ENCODE data around the gene ABCG1.
"Not testable (repeated sequence)": the region's sequence is repeated elsewhere in the genome, so short reads cannot be mapped to it uniquely, and the experiment has no call there.

ABCG1 gene

GRCh38 chr21:42218836-42219605 is at the start of gene ABCG1:
ABCG1 (plus strand) TSS chr21:42219140; CDS start chr21:42219263, 123 bp downstream.
- peak; percentile 37 to 71 (median 41) for DNase-seq

- DNase-seq, result no peak
Observed at GRCh38 chr21:42169758-42170157, 49.2 kb upstream of the ABCG1 start.

GRCh38 chr21:42171091-42172053 is 47.6 kb upstream of the ABCG1 start:
- DNase-seq, result no peak

GRCh38 chr21:42172596-42173483 is 46.1 kb upstream of the ABCG1 start:
- DNase-seq, result no peak

- DNase-seq, result no peak
Observed at GRCh38 chr21:42174173-42174572, 44.8 kb upstream of the ABCG1 start.

- DNase-seq, result no peak
Observed at GRCh38 chr21:42175110-42175710, 43.7 kb upstream of the ABCG1 start.

- no peak for DNase-seq
Observed at GRCh38 chr21:42176859-42177258, 42.1 kb upstream of the ABCG1 start.

GRCh38 chr21:42179316-42179715 is 39.6 kb upstream of the ABCG1 start:
- DNase-seq, result no peak

- DNase-seq, result not testable (repeated sequence)
Observed at GRCh38 chr21:42180001-42180400, 38.9 kb upstream of the ABCG1 start.

- no peak for DNase-seq
Observed at GRCh38 chr21:42182713-42183371, 36.1 kb upstream of the ABCG1 start.

- DNase-seq, result no peak
Observed at GRCh38 chr21:42183374-42184266, 35.3 kb upstream of the ABCG1 start.

GRCh38 chr21:42186591-42186990 is 32.3 kb upstream of the ABCG1 start:
- DNase-seq, result no peak

GRCh38 chr21:42187976-42188653 is 30.8 kb upstream of the ABCG1 start:
- peak; percentile 79 to 89 (median 84) for DNase-seq

GRCh38 chr21:42188663-42189062 is 30.3 kb upstream of the ABCG1 start:
- no peak for DNase-seq

GRCh38 chr21:42189431-42189830 is 29.5 kb upstream of the ABCG1 start:
- DNase-seq, result peak in 1 of 3 donors; percentile 37

GRCh38 chr21:42189860-42190485 is 29.0 kb upstream of the ABCG1 start:
- no peak for DNase-seq

- no peak for DNase-seq
Observed at GRCh38 chr21:42190486-42190863, 28.5 kb upstream of the ABCG1 start.

GRCh38 chr21:42191064-42191463 is 27.9 kb upstream of the ABCG1 start:
- DNase-seq, result no peak

Measured in suppressor macrophage treated with lipopolysaccharide for 1 hour (primary cell).